Ammon's horn (tissue), 1 donor: Measurements from ENCODE around the gene ZBTB44.
"Not testable (repeated sequence)": the region's sequence is repeated elsewhere in the genome, so short reads cannot be mapped to it uniquely, and the experiment has no call there.

ENCODE experiments used
- DNase-seq: peaks from one replicate; pipeline ENCODE4 v3.0.0-alpha.2; 2016; ENCODE audit warnings: low spot score

The ZBTB44 gene

GRCh38 chr11:130312046-130312445, 2.7 kb downstream of the ZBTB44 start:
- no peak for DNase-seq

GRCh38 chr11:130310622-130311021, 4.1 kb downstream of the ZBTB44 start:
- no peak for DNase-seq

- no peak for DNase-seq
Observed at GRCh38 chr11:130308886-130309285, 5.8 kb downstream of the ZBTB44 start.

DNA sequence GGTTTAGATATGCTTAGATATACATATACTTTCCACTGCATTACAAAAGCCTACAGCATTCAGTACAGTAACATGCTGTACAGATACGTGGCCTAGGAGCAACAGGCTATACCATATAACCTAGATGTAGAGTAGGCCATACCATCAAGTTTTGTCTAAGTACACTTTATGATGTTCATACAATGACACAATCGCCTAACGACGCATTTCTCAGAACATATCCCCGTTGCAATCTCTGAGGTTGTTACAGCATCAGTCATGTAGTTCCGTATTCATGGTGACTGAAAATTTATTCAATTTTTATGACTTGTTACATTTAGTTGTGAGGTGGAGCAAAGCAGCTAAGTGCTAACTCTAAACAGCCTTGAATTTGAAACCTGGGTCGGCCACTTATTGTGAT, 6.7 kb downstream of the ZBTB44 start:
- no peak for DNase-seq

DNA sequence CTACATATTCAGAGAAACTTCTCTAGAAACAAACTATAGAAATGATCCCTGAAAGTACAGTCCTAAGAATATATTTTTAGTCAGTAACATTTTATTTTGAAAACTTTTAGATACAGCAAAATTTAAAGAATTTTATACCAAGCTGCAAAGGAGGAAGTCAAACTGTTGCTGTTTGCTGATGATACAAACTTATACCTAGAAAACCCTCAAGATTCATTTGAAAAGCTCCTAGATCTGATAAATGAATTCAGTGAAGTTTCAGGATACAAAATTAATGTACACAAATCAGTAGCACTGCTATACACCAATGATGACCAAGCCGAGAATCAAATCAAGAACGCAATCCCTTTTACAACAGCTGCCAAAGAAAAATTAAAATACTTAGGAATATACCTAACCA, 10.1 kb downstream of the ZBTB44 start:
- DNase-seq: no peak

GRCh38 chr11:130301002-130301401, 13.7 kb downstream of the ZBTB44 start:
- DNase-seq: no peak

DNA sequence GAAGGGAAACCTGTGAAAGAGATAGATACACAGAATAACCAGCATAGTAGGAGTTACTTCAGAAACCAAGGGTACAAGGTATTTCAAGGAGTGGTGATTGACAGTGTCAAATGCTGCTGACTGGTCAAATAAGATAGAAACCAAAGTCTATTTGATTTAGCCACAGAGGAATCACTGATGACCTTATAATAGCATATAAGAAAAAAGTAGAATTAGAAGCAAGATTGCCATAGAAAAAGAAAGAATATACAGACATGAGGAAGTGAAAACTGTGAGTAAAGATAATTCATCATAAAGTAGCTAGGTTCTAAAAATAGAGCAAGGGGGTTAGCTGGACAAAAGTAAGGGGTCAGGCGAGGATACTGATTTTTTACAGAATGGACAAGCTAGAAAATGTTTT, 14.2 kb downstream of the ZBTB44 start:
- no peak for DNase-seq

- no peak for DNase-seq
Observed at GRCh38 chr11:130299978-130300377, 14.7 kb downstream of the ZBTB44 start.

DNA sequence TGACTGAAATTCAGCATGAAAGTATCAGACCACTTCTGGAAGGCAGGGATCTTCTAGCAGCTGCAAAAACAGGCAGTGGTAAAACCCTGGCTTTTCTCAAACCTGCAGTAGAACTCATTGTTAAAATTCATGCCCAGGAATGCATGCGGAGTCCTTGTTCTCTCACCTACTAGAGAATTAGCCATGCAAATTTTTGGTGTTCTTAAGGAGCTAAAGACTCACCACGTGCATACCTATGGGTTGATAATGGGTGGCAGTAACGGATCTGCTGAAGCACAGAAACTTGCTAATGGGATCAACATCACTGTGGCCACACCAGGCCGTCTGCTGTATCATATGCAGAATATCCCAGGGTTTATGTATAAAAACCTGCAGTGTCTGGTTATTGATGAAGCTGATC, 19.1 kb downstream of the ZBTB44 start:
- DNase-seq: no peak

DNA sequence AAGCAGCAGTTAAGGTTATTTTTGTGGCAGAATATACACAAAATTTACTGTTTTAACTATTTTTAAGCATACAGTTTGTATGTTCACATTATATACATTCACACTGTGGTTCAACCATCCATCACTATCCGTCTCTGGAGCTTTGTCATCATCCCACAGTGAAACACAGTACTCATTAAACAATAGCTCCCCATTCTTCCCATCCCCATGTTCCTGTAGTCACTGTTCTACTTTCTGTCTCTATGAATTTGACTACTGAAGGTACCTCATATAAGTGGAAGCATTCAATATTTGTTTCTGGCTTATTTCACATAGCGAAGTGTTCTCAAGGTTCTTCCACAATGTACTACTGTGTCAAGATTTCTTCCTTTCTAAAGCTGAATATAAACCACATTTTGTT, 32.6 kb downstream of the ZBTB44 start:
- no peak for DNase-seq

- DNase-seq: not testable (repeated sequence)
Observed at GRCh38 chr11:130281341-130281740, 33.4 kb downstream of the ZBTB44 start.

- no peak for DNase-seq
Observed at GRCh38 chr11:130279989-130280388, 34.7 kb downstream of the ZBTB44 start.

DNA sequence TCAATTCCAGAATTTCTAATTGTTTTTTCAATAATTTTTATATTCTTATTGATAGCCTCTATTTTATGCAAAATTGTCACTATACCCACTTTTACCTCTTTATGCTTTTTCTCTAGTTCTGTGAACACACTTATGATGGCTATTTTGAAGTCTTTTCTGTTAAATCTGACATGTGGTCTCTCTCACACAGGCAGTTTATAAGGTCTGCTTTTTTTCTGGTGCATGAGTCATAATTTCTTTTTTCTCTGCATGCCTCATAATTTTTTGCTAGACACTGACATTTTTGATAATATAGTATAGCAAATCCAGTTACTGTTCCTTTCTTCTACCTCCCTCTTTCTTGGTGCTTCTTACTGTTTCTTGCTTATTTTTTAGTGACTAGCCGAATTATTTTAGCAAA, 36.0 kb downstream of the ZBTB44 start:
- DNase-seq: no peak

DNA sequence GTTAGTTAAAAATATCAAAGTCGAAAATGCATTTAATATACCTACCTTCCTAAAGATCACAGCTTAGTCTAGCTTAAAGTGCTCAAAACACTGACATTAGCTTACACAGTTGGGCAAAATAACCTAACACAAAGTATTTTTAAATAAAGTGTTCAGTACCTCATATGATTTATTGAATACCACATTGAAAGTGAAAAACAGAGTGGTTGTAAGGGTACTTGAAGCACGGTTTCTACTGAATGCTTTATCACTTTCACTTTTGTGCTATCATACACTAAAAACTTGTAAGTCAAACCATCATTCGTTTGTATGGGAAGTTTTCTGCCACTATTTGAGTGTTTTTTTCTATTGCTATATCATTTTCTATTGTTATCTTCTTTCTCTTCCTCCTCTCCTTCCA, 36.6 kb downstream of the ZBTB44 start:
- no peak for DNase-seq

- DNase-seq: no peak
Observed at GRCh38 chr11:130272336-130272735, 42.4 kb downstream of the ZBTB44 start.

GRCh38 chr11:130269326-130269943, 45.3 kb downstream of the ZBTB44 start:
- no peak for DNase-seq

DNA sequence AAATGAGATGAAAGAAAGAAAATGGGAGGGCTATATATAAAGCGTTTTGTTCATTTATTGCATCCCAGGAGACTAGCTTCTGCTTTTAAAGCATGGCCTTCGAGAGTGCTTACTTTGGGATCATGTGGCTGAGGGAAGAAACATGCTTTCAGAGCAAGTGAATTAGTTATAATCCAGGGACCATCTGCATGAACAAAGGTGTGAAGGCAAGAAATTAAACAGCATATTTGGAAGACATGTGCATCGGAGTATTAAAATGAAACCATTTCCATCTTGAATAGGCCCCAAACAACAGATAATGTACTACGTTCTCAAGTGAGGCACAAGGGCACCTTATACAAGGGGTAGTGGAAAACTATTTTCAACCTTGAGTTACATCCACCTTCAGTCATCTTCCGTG, 51.4 kb downstream of the ZBTB44 start:
- DNase-seq: no peak

- DNase-seq: peak; percentile 15
Observed at GRCh38 chr11:130262424-130262823, 52.3 kb downstream of the ZBTB44 start.

GRCh38 chr11:130261571-130261970, 53.1 kb downstream of the ZBTB44 start:
- peak; percentile 11 for DNase-seq

GRCh38 chr11:130260742-130261141, 54.0 kb downstream of the ZBTB44 start:
- no peak for DNase-seq

DNA sequence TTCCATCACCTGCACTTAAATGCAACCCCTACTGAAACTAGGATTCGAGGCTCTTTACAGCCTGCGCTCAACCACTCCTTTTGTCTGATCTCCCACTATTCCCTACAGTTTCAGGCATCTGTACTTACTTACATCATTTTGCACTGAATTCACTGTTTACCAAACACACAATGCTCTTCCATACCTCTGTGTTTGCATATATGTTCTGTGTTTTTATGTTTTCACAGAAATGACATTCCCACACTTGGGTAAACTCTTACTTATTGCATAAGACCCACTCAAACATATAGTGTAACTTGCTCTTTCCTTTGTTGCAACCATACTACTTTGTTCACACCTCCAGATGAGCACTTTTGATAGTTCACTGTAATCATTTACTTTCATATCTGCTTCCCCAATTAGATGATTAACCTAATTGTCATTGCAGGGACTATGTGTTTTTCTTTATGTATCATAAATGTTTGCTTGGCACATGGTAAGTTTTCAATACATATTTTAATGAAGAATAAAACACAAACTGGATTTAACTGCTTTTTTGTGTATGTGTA, 54.6 kb downstream of the ZBTB44 start:
- no peak for DNase-seq

GRCh38 chr11:130251763-130252162, 63.0 kb downstream of the ZBTB44 start:
- DNase-seq: not testable (repeated sequence)

GRCh38 chr11:130249929-130250328, 64.8 kb downstream of the ZBTB44 start:
- not testable (repeated sequence) for DNase-seq

DNA sequence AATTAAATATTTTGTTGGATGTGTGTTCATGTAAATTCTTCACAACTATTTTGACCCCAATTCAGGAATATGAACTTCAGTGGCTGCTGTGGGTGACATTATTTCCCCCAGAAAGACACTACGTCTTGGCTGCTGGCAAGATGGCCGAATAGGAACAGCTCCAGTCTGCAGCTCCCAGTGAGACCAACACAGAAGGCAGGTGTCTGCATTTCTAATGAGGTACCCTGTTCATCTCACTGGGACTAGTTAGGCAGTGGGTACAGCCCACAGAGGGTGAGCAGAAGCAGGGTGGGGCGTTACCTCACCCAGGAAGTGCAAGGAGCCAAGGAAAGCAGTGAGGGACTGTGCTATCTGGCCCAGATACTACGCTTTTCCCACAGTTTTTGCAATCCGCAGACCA, 65.3 kb downstream of the ZBTB44 start:
- no peak for DNase-seq
